Measurements from ENCODE around the gene SLC24A4. TPM values are rescaled to one million over a fixed set of nuclear protein-coding genes. Genes with fewer than 3 reads are reported as not detected.

The SLC24A4 gene
- total RNA-seq, 1 experiment from 2014 or later, result not detected

DNA sequence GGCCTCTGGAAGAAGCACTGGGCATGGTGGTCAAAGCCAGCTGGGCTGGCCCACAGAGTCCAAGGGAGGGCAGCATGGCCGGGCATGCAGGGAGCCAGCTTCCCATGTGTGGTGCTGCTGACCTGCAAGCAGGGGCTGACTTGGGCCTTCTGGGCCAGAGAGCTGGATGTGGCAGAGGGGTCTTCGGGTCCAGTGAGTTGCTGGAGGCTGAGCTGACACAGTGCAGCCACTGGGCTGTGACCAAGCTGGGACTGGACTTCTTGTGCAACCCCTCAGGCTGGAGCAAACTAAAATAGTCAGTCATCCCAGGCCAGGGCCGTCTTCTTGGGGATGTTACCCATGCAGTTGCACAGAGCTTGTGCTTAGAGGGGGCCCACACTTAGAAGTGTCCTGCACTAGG is 183.3 kb downstream of the SLC24A4 start (continued):
- TF ChIP-seq POLR2A (IDR thresholded peaks at IDR 0.05; ENCODE audit: borderline replicate concordance, extremely low read depth, insufficient read depth, insufficient read length), result no peak
- TF ChIP-seq JUND (IDR thresholded peaks at IDR 0.05), result no peak
- TF ChIP-seq, protein P1, sequence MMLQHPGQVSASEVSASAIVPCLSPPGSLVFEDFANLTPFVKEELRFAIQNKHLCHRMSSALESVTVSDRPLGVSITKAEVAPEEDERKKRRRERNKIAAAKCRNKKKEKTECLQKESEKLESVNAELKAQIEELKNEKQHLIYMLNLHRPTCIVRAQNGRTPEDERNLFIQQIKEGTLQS (IDR thresholded peaks at IDR 0.05), result no peak
- TF ChIP-seq YY1 (IDR thresholded peaks at IDR 0.05; ENCODE audit: extremely low read depth, insufficient replicate concordance, low read depth, low read length), result no peak
- no peak for TF ChIP-seq EZH2phosphoT487 (IDR thresholded peaks at IDR 0.05; ENCODE audit: borderline replicate concordance)
- TF ChIP-seq, protein P2, sequence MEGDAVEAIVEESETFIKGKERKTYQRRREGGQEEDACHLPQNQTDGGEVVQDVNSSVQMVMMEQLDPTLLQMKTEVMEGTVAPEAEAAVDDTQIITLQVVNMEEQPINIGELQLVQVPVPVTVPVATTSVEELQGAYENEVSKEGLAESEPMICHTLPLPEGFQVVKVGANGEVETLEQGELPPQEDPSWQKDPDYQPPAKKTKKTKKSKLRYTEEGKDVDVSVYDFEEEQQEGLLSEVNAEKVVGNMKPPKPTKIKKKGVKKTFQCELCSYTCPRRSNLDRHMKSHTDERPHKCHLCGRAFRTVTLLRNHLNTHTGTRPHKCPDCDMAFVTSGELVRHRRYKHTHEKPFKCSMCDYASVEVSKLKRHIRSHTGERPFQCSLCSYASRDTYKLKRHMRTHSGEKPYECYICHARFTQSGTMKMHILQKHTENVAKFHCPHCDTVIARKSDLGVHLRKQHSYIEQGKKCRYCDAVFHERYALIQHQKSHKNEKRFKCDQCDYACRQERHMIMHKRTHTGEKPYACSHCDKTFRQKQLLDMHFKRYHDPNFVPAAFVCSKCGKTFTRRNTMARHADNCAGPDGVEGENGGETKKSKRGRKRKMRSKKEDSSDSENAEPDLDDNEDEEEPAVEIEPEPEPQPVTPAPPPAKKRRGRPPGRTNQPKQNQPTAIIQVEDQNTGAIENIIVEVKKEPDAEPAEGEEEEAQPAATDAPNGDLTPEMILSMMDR (IDR thresholded peaks at IDR 0.05 in 2 of 3, conservative IDR thresholded peaks at IDR 0.05 in 1 of 3; ENCODE audit: borderline replicate concordance in 1 of 3, insufficient read depth in 1 of 3, low read depth in 2 of 3, low read length in 2 of 3), result no peak

DNA sequence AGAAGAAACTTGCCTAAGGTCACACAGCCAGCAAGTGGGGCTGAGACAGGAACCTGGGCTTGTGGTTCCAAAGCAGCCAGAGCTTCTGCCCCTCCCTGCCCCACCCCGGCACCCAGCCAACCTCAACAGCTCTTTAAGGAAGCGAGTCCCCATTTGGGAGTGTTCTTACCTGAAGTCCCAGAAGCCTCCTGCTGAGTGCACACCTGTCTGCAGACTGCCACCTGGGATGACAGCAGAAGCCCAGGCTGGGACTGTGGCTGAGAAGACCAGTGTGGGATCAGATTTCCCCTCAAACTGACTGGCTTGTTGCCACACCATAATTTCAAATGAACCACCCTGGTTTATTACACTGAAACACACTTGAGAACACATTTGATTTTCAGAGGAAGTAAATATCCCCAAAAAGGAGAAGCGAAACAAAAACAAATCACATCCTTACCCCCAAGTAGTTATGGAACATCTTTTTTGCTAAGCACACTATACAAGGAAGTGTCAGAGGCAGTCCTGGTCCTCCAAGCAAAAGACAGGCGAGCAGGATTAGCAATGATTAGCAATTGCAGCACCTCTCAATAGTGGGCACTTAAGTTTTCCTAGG is 184.3 kb downstream of the SLC24A4 start:
- CTCF ChIA-PET, result no interaction called here
- no TSS peak for BruUV-seq (replicated peaks)

More for the DNA sequence above, 184.3 kb downstream of the SLC24A4 start:
- no peak overlapping the region for H2AFZ ChIP-seq (ENCODE audit: low read depth, low read length, poor library complexity, severe bottlenecking)
- H3K4me1 ChIP-seq (ENCODE audit: control insufficient read depth in 1 of 2, insufficient read depth in 2 of 2, low read length in 2 of 2), result peaks cover 51 to 74% of the 10 kb centered on the region in 2 experiments
- H3K9ac ChIP-seq (ENCODE audit: low read length), result no peak overlapping the region
- RAD21 ChIA-PET (ENCODE audit: low non-redundant PET in 1 of 2, low total read pairs in 2 of 2, uncharacterized antibody in 2 of 2, unreplicated experiment in 2 of 2), result no interaction called here
- no peaks in the 10 kb centered on the region for H3K27me3 ChIP-seq (ENCODE audit: insufficient read depth, low read length)
- H3K9me3 ChIP-seq (ENCODE audit: control insufficient read depth in 1 of 2, insufficient read depth in 1 of 2, low read depth in 1 of 2, low read length in 2 of 2), result no peaks in the 10 kb centered on the region
- no peaks in the 10 kb centered on the region for H3K9me2 ChIP-seq (ENCODE audit: insufficient read depth)
- H3K4me2 ChIP-seq (ENCODE audit: low read length), result peak overlapping the region; percentile 48
- H3K27ac ChIP-seq (ENCODE audit: low read depth, low read length), result no peak overlapping the region
- H3K4me3 ChIP-seq (replicated peaks in 1 of 2; ENCODE audit: low read depth in 1 of 2, low read length in 2 of 2), result no peak overlapping the region
- no peak for TF ChIP-seq EZH2phosphoT487 (IDR thresholded peaks at IDR 0.05; ENCODE audit: borderline replicate concordance)
- TF ChIP-seq CBX3 (IDR thresholded peaks at IDR 0.05; ENCODE audit: low read depth), result no peak
- no peak for TF ChIP-seq POLR2AphosphoS5 (IDR thresholded peaks at IDR 0.05; ENCODE audit: low read depth, low read length)
- TF ChIP-seq, protein P2 (IDR thresholded peaks at IDR 0.05 in 2 of 3, conservative IDR thresholded peaks at IDR 0.05 in 1 of 3; ENCODE audit: borderline replicate concordance in 1 of 3, insufficient read depth in 1 of 3, low read depth in 2 of 3, low read length in 2 of 3), result no peak
- TF ChIP-seq EGR1 (IDR thresholded peaks at IDR 0.05; ENCODE audit: low read depth), result no peak
- TF ChIP-seq, protein P1 (IDR thresholded peaks at IDR 0.05), result no peak
- no peak for TF ChIP-seq CEBPB (IDR thresholded peaks at IDR 0.05; ENCODE audit: low read depth)
- no peak for TF ChIP-seq ZFX (IDR thresholded peaks at IDR 0.05)
- no peak for TF ChIP-seq SRF (IDR thresholded peaks at IDR 0.05; ENCODE audit: low read depth)
- TF ChIP-seq EZH2 (IDR thresholded peaks at IDR 0.05), result no peak
- no peak for TF ChIP-seq RAD21 (IDR thresholded peaks at IDR 0.05; ENCODE audit: low read depth)
- TF ChIP-seq POLR2A (IDR thresholded peaks at IDR 0.05; ENCODE audit: borderline replicate concordance, extremely low read depth, insufficient read depth, insufficient read length), result no peak
- no peak for TF ChIP-seq SP1 (IDR thresholded peaks at IDR 0.05; ENCODE audit: low read depth)
- no peaks in the 10 kb centered on the region for H3K36me3 ChIP-seq (ENCODE audit: control insufficient read depth in 1 of 2, insufficient read depth in 2 of 2, low read length in 2 of 2)
- H4K20me1 ChIP-seq (ENCODE audit: insufficient read depth), result no peaks in the 10 kb centered on the region
- POLR2A ChIA-PET, result no interaction called here
- peak; percentile 20 for ATAC-seq
- intact Hi-C loops (cut with micrococcal nuclease), result no loop called here
- peak; percentile 33 for DNase-seq (ENCODE audit: low read depth, low spot score)
- no peaks in the 10 kb centered on the region for H3K79me2 ChIP-seq (ENCODE audit: insufficient read depth, low read length)
